Sigmoid colon (tissue), 7 donors: ENCODE data around the gene APOBEC3F. TPM values are rescaled to one million over a fixed set of nuclear protein-coding genes. Genes with fewer than 3 reads are reported as not detected.

ENCODE experiments used
- DNase-seq: peaks from one replicate; pipeline ENCODE4 v3.0.0-alpha.2; 2019
- H3K27ac ChIP-seq, 4 donors: fragments of 200-600 bp; sonication (generic); one replicate each; pipeline ENCODE4 v1.5.1; 2016 to 2019; ENCODE audit warnings: mild to moderate bottlenecking in 1 of 4
- H3K27me3 ChIP-seq, 3 donors: fragments of 200-600 bp; sonication (generic); one replicate each; pipeline ENCODE4 v1.5.1; 2019; ENCODE audit warnings: mild to moderate bottlenecking in 1 of 3
- H3K36me3 ChIP-seq, 4 donors: fragments of 200-600 bp; sonication (generic); one replicate each; pipeline ENCODE4 v1.5.1; 2016 to 2019
- H3K4me1 ChIP-seq, 4 donors: fragments of 200-600 bp; sonication (generic); one replicate each; pipeline ENCODE4 v1.5.1; 2017 to 2019
- H3K4me3 ChIP-seq, 4 donors: fragments of 200-600 bp; sonication (generic); one replicate each; pipeline ENCODE4 v1.5.1; 2017 to 2019; ENCODE audit warnings: mild to moderate bottlenecking in 2 of 4, moderate library complexity in 1 of 4
- H3K9me3 ChIP-seq, 4 donors: fragments of 200-600 bp in 3 of 4; sonication (generic) in 3 of 4; one replicate each; pipeline versions ENCODE4 v1.5.1 to v1.6.1; 2013 to 2019
- CTCF ChIP-seq, 4 experiments: fragments of 450-650 bp in 3 of 4; fragments of 200-600 bp in 1 of 4; IDR thresholded peaks; one replicate each; pipeline ENCODE4 v1.5.1; 2016 to 2019; ENCODE audit warnings: antibody characterized with exemption in 4 of 4, mild to moderate bottlenecking in 3 of 4, moderate library complexity in 2 of 4
- EP300 ChIP-seq, 4 donors: sonication (generic); formaldehyde crosslinking; IDR thresholded peaks; one replicate each; pipeline ENCODE4 v1.6.1; 2017; ENCODE audit warnings: antibody characterized with exemption in 4 of 4
- POLR2A ChIP-seq, 2 donors: fragments of 450-650 bp; IDR thresholded peaks; one replicate each; pipeline ENCODE4 v1.6.1; 2016; ENCODE audit warnings: antibody characterized with exemption in 2 of 2, mild to moderate bottlenecking in 2 of 2, moderate library complexity in 2 of 2
- POLR2AphosphoS5 ChIP-seq, 4 donors: sonication (generic); formaldehyde crosslinking; IDR thresholded peaks; one replicate each; pipeline ENCODE4 v1.6.1; 2017; ENCODE audit warnings: antibody characterized with exemption in 4 of 4
- WGBS, 2 donors: extraction: QIAGEN DNeasy Blood & Tissue Kit; methylation state at CpG; one replicate each; pipeline ENCODE4 v1.1.7; 2013; 5-methylcytosine and 5-hydroxymethylcytosine counted together
- intact Hi-C: fragments of 100-400 bp; cut with DNase I; formaldehyde crosslinking; loops from one replicate; pipeline ENCODE4 v1.15.1; 2023
- polyA plus RNA-seq, 3 donors: library from polyadenylated mRNA; stranded (reverse); fragments of 200-250 nt; gene quantifications; one replicate each; pipeline ENCODE4 v1.2.3, GENCODE V29; 2013
- total RNA-seq, 4 donors: library from RNA; depleted of rRNA; stranded (reverse); fragments of >200 nt; gene quantifications; one replicate each; pipeline ENCODE4 v1.1.0, GENCODE V29; 2016
- donor health status: healthy with polysubstance abuse.
- donor health status: Bipolar disorder and iron deficiency.
- donor health status: healthy.

Gene APOBEC3F
- total and polyA plus RNA-seq, 7 donors, result 1.2 to 10.2 (median 4.6) TPM

GRCh38 chr22:39083212-39084165 is 42.8 kb downstream of the APOBEC3F start:
- no peak for DNase-seq
- peaks cover 0 to 4% (median 2%) of the 10 kb centered on the region in 4 donors for H3K4me1 ChIP-seq
- H3K9me3 ChIP-seq, result no peaks in the 10 kb centered on the region
- intact Hi-C loops, result no loop called here
- TF ChIP-seq EP300 (IDR thresholded peaks at IDR 0.05) (no peak), POLR2A (IDR thresholded peaks at IDR 0.05) (no peak), POLR2AphosphoS5 (IDR thresholded peaks at IDR 0.05) (no peak), CTCF (IDR thresholded peaks at IDR 0.05) (no peak)
- H3K27ac ChIP-seq, result no peak overlapping the region
- peaks cover 0 to 8% (median 0%) of the 10 kb centered on the region in 4 donors for H3K36me3 ChIP-seq
- H3K27me3 ChIP-seq, result peaks cover 0 to 3% (median 0%) of the 10 kb centered on the region in 3 donors
- no peak overlapping the region for H3K4me3 ChIP-seq
- WGBS, 2 donors, result 79 to 86% methylated on average over 14 of the region's 14 CpGs

- Histone ChIP-seq H3K9me3 (no peaks in the 10 kb centered on the region), H3K27ac (no peak overlapping the region), H3K4me1 (peaks cover 0 to 4% (median 2%) of the 10 kb centered on the region in 4 donors), H3K36me3 (peaks cover 0 to 8% (median 0%) of the 10 kb centered on the region in 4 donors), H3K4me3 (no peak overlapping the region), H3K27me3 (peaks cover 0 to 3% (median 0%) of the 10 kb centered on the region in 3 donors)
- 93 to 94% methylated on average over 8 of the region's 8 CpGs for WGBS, 2 donors
- no peak for TF ChIP-seq POLR2A (IDR thresholded peaks at IDR 0.05)
- no peak for TF ChIP-seq EP300 (IDR thresholded peaks at IDR 0.05)
- no peak for TF ChIP-seq POLR2AphosphoS5 (IDR thresholded peaks at IDR 0.05)
- TF ChIP-seq CTCF (IDR thresholded peaks at IDR 0.05), result no peak
- intact Hi-C loops, result no loop called here
- no peak for DNase-seq
Observed at GRCh38 chr22:39084666-39085065, 44.0 kb downstream of the APOBEC3F start.

GRCh38 chr22:39087098-39087497 is 46.4 kb downstream of the APOBEC3F start:
- WGBS, 2 donors, result 87 to 95% methylated on average over 6 of the region's 6 CpGs
- no peak overlapping the region for H3K4me3 ChIP-seq
- intact Hi-C loops, result no loop called here
- no peaks in the 10 kb centered on the region for H3K9me3 ChIP-seq
- no peak overlapping the region for H3K27ac ChIP-seq
- TF ChIP-seq POLR2AphosphoS5 (IDR thresholded peaks at IDR 0.05), result no peak
- no peak for TF ChIP-seq CTCF (IDR thresholded peaks at IDR 0.05)
- TF ChIP-seq POLR2A (IDR thresholded peaks at IDR 0.05), result no peak
- TF ChIP-seq EP300 (IDR thresholded peaks at IDR 0.05), result no peak
- H3K27me3 ChIP-seq, result peaks cover 0 to 6% (median 0%) of the 10 kb centered on the region in 3 donors
- H3K4me1 ChIP-seq, result peaks cover 0 to 4% (median 2%) of the 10 kb centered on the region in 4 donors
- DNase-seq, result no peak
- peaks cover 0 to under 1% (median 0%) of the 10 kb centered on the region in 4 donors for H3K36me3 ChIP-seq

- TF ChIP-seq CTCF (IDR thresholded peaks at IDR 0.05) (no peak), EP300 (IDR thresholded peaks at IDR 0.05) (no peak), POLR2AphosphoS5 (IDR thresholded peaks at IDR 0.05) (no peak), POLR2A (IDR thresholded peaks at IDR 0.05) (no peak)
- Histone ChIP-seq H3K36me3 (no peaks in the 10 kb centered on the region), H3K27ac (no peak overlapping the region), H3K27me3 (peaks cover 0 to 6% (median 0%) of the 10 kb centered on the region in 3 donors), H3K9me3 (no peaks in the 10 kb centered on the region), H3K4me3 (no peak overlapping the region), H3K4me1 (peaks cover 0 to 4% (median 2%) of the 10 kb centered on the region in 4 donors)
- WGBS, 2 donors, result 61 to 70% methylated on average over 18 of the region's 18 CpGs
- peak; percentile 74 for DNase-seq
- intact Hi-C loops, result no loop called here
Observed at GRCh38 chr22:39087881-39088684, 47.4 kb downstream of the APOBEC3F start.
